ENCODE measurements around the gene UBE3A. TPM values are rescaled to one million over a fixed set of nuclear protein-coding genes. Genes with fewer than 3 reads are reported as not detected.

Gene UBE3A
- total RNA-seq, 1 experiment from 2014 or later = 102 TPM

DNA sequence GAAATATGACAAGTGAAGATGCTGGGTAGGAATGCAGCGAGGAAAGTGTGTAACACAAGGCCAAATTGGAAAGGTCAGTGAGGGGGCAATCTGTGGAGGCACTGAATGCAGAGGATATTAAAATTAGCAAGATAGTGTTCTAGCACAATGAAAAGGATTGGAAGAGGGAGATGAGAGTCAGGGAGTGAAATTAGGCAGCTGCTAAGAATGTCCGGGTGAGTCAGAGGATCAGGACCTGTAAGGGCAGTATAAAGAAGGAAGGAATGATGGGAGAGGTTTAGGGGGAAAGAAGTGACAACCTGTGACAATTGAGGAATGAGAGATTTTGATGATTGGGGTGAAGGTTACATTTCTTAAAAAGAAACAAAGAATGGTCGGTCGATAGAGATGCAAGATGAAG lies 103.5 kb downstream of the UBE3A start:
- no TSS peak for BruUV-seq (replicated peaks)
- no peaks in the 10 kb centered on the region for H3K4me1 ChIP-seq (ENCODE audit: control insufficient read depth, insufficient read depth, low read length)
- no peak for DNase-seq (ENCODE audit: low read depth, low spot score)
- H3K36me3 ChIP-seq (ENCODE audit: control insufficient read depth, insufficient read depth, low read length) = peaks cover 15% of the 10 kb centered on the region
- no peaks in the 10 kb centered on the region for H3K27me3 ChIP-seq (ENCODE audit: control insufficient read depth, insufficient read depth, low read length)
- H3K9me3 ChIP-seq (ENCODE audit: control insufficient read depth, insufficient read depth, low read depth, low read length) = no peaks in the 10 kb centered on the region
- H3K27ac ChIP-seq (ENCODE audit: low read length) = no peak overlapping the region
- in situ Hi-C loops (cut with HindIII; ENCODE audit: low pct_unique_long_range_greater_than_20kb, low sequenced_read_pairs) = no loop called here
- POLR2A ChIA-PET = no interaction called here
- ATAC-seq = no peak
- no peak for TF ChIP-seq TCF7L2 (IDR thresholded peaks at IDR 0.05; ENCODE audit: low read depth, low read length)
- TF ChIP-seq, protein P1, sequence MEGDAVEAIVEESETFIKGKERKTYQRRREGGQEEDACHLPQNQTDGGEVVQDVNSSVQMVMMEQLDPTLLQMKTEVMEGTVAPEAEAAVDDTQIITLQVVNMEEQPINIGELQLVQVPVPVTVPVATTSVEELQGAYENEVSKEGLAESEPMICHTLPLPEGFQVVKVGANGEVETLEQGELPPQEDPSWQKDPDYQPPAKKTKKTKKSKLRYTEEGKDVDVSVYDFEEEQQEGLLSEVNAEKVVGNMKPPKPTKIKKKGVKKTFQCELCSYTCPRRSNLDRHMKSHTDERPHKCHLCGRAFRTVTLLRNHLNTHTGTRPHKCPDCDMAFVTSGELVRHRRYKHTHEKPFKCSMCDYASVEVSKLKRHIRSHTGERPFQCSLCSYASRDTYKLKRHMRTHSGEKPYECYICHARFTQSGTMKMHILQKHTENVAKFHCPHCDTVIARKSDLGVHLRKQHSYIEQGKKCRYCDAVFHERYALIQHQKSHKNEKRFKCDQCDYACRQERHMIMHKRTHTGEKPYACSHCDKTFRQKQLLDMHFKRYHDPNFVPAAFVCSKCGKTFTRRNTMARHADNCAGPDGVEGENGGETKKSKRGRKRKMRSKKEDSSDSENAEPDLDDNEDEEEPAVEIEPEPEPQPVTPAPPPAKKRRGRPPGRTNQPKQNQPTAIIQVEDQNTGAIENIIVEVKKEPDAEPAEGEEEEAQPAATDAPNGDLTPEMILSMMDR (IDR thresholded peaks at IDR 0.05) = no peak
- TF ChIP-seq, protein P2, sequence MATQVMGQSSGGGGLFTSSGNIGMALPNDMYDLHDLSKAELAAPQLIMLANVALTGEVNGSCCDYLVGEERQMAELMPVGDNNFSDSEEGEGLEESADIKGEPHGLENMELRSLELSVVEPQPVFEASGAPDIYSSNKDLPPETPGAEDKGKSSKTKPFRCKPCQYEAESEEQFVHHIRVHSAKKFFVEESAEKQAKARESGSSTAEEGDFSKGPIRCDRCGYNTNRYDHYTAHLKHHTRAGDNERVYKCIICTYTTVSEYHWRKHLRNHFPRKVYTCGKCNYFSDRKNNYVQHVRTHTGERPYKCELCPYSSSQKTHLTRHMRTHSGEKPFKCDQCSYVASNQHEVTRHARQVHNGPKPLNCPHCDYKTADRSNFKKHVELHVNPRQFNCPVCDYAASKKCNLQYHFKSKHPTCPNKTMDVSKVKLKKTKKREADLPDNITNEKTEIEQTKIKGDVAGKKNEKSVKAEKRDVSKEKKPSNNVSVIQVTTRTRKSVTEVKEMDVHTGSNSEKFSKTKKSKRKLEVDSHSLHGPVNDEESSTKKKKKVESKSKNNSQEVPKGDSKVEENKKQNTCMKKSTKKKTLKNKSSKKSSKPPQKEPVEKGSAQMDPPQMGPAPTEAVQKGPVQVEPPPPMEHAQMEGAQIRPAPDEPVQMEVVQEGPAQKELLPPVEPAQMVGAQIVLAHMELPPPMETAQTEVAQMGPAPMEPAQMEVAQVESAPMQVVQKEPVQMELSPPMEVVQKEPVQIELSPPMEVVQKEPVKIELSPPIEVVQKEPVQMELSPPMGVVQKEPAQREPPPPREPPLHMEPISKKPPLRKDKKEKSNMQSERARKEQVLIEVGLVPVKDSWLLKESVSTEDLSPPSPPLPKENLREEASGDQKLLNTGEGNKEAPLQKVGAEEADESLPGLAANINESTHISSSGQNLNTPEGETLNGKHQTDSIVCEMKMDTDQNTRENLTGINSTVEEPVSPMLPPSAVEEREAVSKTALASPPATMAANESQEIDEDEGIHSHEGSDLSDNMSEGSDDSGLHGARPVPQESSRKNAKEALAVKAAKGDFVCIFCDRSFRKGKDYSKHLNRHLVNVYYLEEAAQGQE (IDR thresholded peaks at IDR 0.05; ENCODE audit: insufficient read depth in 1 of 2, low read depth in 2 of 2, low read length in 1 of 2) = no peak
- TF ChIP-seq SIN3A (IDR thresholded peaks at IDR 0.05; ENCODE audit: borderline replicate concordance, insufficient read depth, low read depth, low read length) = no peak
- TF ChIP-seq POLR2AphosphoS5 (IDR thresholded peaks at IDR 0.05; ENCODE audit: low read depth, low read length) = no peak
- H3K4me3 ChIP-seq (ENCODE audit: low read depth in 2 of 2, low read length in 2 of 2) = no peak overlapping the region
- intact Hi-C loops (cut with micrococcal nuclease; ENCODE audit: unreplicated experiment) = no loop called here
- CTCF ChIA-PET = no interaction called here

DNA sequence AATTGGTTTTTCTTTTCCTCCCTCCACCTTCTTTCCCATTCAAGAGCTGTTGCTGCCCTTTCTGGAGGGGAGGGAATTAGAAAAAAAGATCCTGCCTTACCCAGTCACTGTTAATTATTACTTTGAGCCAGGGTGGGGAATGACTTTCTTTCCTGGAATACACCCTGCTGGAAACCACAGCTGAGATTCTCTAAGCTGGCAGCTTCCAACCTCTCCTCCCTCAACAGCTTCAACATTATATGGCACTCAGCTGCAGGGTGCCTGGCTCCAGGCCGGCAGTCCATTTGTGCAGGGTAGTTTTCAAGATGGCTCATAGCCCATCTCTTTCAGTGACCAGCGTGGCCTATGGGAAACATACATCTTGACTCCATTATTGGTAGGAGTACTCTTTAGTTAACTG lies 105.8 kb downstream of the UBE3A start:
- in situ Hi-C loops (cut with HindIII; ENCODE audit: low pct_unique_long_range_greater_than_20kb, low sequenced_read_pairs) = no loop called here
- POLR2A ChIA-PET = no interaction called here

More for the DNA sequence above, 105.8 kb downstream of the UBE3A start:
- peaks cover 6% of the 10 kb centered on the region for H3K36me3 ChIP-seq (ENCODE audit: control insufficient read depth, insufficient read depth, low read length)
- CTCF ChIA-PET = no interaction called here
- ATAC-seq (no peak), DNase-seq (ENCODE audit: low read depth, low spot score) (no peak)
- intact Hi-C loops (cut with micrococcal nuclease; ENCODE audit: unreplicated experiment) = no loop called here
- H3K9me3 ChIP-seq (ENCODE audit: control insufficient read depth, insufficient read depth, low read depth, low read length) = no peaks in the 10 kb centered on the region
- H3K4me3 ChIP-seq (ENCODE audit: low read depth in 2 of 2, low read length in 2 of 2) = no peak overlapping the region
- no peaks in the 10 kb centered on the region for H3K27me3 ChIP-seq (ENCODE audit: control insufficient read depth, insufficient read depth, low read length)
- no TSS peak for BruUV-seq (replicated peaks)
- TF ChIP-seq, protein P1 (IDR thresholded peaks at IDR 0.05) = no peak
- TF ChIP-seq POLR2AphosphoS5 (IDR thresholded peaks at IDR 0.05; ENCODE audit: low read depth, low read length) (no peak), TCF7L2 (IDR thresholded peaks at IDR 0.05; ENCODE audit: low read depth, low read length) (no peak), SIN3A (IDR thresholded peaks at IDR 0.05; ENCODE audit: borderline replicate concordance, insufficient read depth, low read depth, low read length) (no peak)
- TF ChIP-seq, protein P2 (IDR thresholded peaks at IDR 0.05; ENCODE audit: insufficient read depth in 1 of 2, low read depth in 2 of 2, low read length in 1 of 2) = no peak
- no peak overlapping the region for H3K27ac ChIP-seq (ENCODE audit: low read length)
- no peaks in the 10 kb centered on the region for H3K4me1 ChIP-seq (ENCODE audit: control insufficient read depth, insufficient read depth, low read length)

Data from Panc1 (cell line).